Breast epithelium (tissue), 3 donors: ENCODE measurements around the gene LENG9.

Experiments
- POLR2A ChIP-seq: fragments of 450-650 bp; IDR thresholded peaks from one replicate; pipeline ENCODE4 v1.6.1; 2016; ENCODE audit warnings: antibody characterized with exemption, mild to moderate bottlenecking, moderate library complexity
- POLR2AphosphoS5 ChIP-seq, 3 donors: sonication (generic); formaldehyde crosslinking; IDR thresholded peaks; one replicate each; pipeline ENCODE4 v1.6.1; 2017; ENCODE audit warnings: antibody characterized with exemption in 3 of 3
- TF ChIP-seq, protein P1 (sequence below), 3 donors: fragments of 450-650 bp; IDR thresholded peaks; one replicate each; pipeline ENCODE4 v1.5.1; 2016 to 2017; ENCODE audit warnings: antibody characterized with exemption in 3 of 3, mild to moderate bottlenecking in 3 of 3, moderate library complexity in 3 of 3

DNA sequence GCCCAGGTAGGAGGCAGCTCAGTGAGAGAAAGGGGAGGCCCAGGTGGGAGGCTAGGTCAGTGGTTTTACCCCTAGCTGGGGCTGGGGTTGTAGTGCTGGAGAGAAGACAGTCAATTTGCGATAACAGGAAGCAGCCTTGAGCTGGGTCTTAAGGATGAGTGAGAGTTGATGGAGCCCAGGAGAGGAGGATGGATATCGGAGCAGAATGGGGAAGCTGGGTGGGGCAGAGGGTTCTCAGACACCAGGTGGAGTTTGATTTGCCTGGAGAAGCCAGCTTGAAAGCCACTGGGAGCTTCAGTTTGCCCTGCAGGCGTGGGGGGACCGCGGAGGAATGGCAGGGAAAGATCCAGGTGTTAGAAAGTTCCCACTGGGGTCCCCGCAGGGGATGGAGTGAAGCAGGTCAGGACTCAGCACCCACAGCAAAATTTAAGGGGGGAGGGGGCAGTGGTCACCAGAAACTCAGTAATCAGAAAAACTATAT is 10.4 kb upstream of the LENG9 start:
- TF ChIP-seq POLR2A: no peak
- TF ChIP-seq, protein P1, sequence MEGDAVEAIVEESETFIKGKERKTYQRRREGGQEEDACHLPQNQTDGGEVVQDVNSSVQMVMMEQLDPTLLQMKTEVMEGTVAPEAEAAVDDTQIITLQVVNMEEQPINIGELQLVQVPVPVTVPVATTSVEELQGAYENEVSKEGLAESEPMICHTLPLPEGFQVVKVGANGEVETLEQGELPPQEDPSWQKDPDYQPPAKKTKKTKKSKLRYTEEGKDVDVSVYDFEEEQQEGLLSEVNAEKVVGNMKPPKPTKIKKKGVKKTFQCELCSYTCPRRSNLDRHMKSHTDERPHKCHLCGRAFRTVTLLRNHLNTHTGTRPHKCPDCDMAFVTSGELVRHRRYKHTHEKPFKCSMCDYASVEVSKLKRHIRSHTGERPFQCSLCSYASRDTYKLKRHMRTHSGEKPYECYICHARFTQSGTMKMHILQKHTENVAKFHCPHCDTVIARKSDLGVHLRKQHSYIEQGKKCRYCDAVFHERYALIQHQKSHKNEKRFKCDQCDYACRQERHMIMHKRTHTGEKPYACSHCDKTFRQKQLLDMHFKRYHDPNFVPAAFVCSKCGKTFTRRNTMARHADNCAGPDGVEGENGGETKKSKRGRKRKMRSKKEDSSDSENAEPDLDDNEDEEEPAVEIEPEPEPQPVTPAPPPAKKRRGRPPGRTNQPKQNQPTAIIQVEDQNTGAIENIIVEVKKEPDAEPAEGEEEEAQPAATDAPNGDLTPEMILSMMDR (IDR thresholded peaks at IDR 0.05): no peak
- TF ChIP-seq POLR2AphosphoS5 (IDR thresholded peaks at IDR 0.05): no peak
